IMR-90 (cell line): Measurements from ENCODE around the gene NRCAM. TPM values are rescaled to one million over a fixed set of nuclear protein-coding genes. Genes with fewer than 3 reads are reported as not detected.

Experiments
- ATAC-seq: fragments of 200-7000 bp; cut with Tn5 transposase; 2 replicates; pipeline ENCODE4 v1.9.1; 2020; ENCODE audit warnings: low read depth, mild to moderate bottlenecking, moderate library complexity
- BruUV-seq: library from RNA; stranded (reverse); fragments of 400-500 nt; replicated peaks from 2 replicates; lab custom pipeline; 2021; lab: Mats Ljungman, UMichigan
- CTCF ChIA-PET: fragments of 300-600 bp; formaldehyde crosslinking; extraction: SDS; loops from one replicate; lab custom pipeline; 2021; ENCODE audit warnings: antibody characterized with exemption; lab: Yijun Ruan, JAX
- POLR2A ChIA-PET: fragments of 300-600 bp; sonication (Branson Sonifier 250); formaldehyde crosslinking; loops from one replicate; lab custom pipeline; 2022; ENCODE audit warnings: antibody characterized with exemption; ENCODE audit not compliant: unreplicated experiment; lab: Charles Lee
- DNase-seq: peaks from one replicate; pipeline ENCODE4 v3.0.0; 2013
- H2AFZ ChIP-seq: replicated peaks from 2 replicates; pipeline ENCODE3; 2013; ENCODE audit warnings: low read length, mild to moderate bottlenecking; ENCODE audit not compliant: poor library complexity
- H2AK5ac ChIP-seq: 2 replicates; pipeline ENCODE4 v1.6.1; 2013; ENCODE audit warnings: low read depth, low read length, inconsistent platforms
- H2AK9ac ChIP-seq: replicated peaks from 2 replicates; pipeline ENCODE3; 2013; ENCODE audit warnings: mild to moderate bottlenecking, low read depth, low read length, moderate library complexity; ENCODE audit not compliant: poor library complexity
- H2BK120ac ChIP-seq: 2 replicates; pipeline ENCODE4 v1.6.1; 2013; ENCODE audit warnings: low read depth, low read length, inconsistent platforms
- H2BK15ac ChIP-seq: 3 replicates; pipeline ENCODE4 v1.6.1; 2013; ENCODE audit warnings: low read depth, low read length, inconsistent platforms
- H2BK20ac ChIP-seq: 2 replicates; pipeline ENCODE4 v1.6.1; 2013; ENCODE audit warnings: low read depth, mild to moderate bottlenecking, inconsistent platforms, low read length, moderate library complexity
- H2BK5ac ChIP-seq: 2 replicates; pipeline ENCODE4 v1.6.1; 2013; ENCODE audit warnings: mild to moderate bottlenecking, low read depth, low read length, inconsistent platforms; ENCODE audit not compliant: poor library complexity, severe bottlenecking
- H3K14ac ChIP-seq: replicated peaks from 2 replicates; pipeline ENCODE4 v1.6.1; 2013; ENCODE audit warnings: low read depth, low read length, inconsistent platforms
- H3K18ac ChIP-seq: 2 replicates; pipeline ENCODE4 v1.6.1; 2013; ENCODE audit warnings: low read depth, low read length, control low read depth
- H3K23ac ChIP-seq: 2 replicates; pipeline ENCODE4 v1.6.1; 2013; ENCODE audit warnings: low read depth, low read length, inconsistent platforms
- H3K27ac ChIP-seq: 2 replicates; pipeline ENCODE4 v1.5.1; 2013; ENCODE audit warnings: mild to moderate bottlenecking, control low read depth, low read length; ENCODE audit not compliant: insufficient read depth
- H3K27me3 ChIP-seq: 2 replicates; pipeline ENCODE4 v1.6.1; 2013; ENCODE audit warnings: low read length; ENCODE audit not compliant: control insufficient read depth, insufficient read depth
- H3K36me3 ChIP-seq: 2 replicates; pipeline ENCODE4 v1.6.1; 2013; ENCODE audit warnings: low read length, mixed read lengths; ENCODE audit not compliant: control insufficient read depth, insufficient read depth
- H3K4ac ChIP-seq: 2 replicates; pipeline ENCODE4 v1.6.1; 2013; ENCODE audit warnings: low read depth, low read length, inconsistent platforms
- H3K4me1 ChIP-seq: 2 replicates; pipeline ENCODE4 v1.6.1; 2013; ENCODE audit warnings: low read length, mixed read lengths; ENCODE audit not compliant: control insufficient read depth, insufficient read depth
- H3K4me2 ChIP-seq: 2 replicates; pipeline ENCODE4 v1.6.1; 2013; ENCODE audit warnings: low read depth, mild to moderate bottlenecking, control low read depth, low read length, moderate library complexity
- H3K4me3 ChIP-seq: 2 replicates; pipeline ENCODE4 v1.5.1; 2013; ENCODE audit warnings: low read depth, mild to moderate bottlenecking, control low read depth, low read length, moderate library complexity; ENCODE audit not compliant: insufficient read depth
- H3K56ac ChIP-seq: 2 replicates; pipeline ENCODE4 v1.6.1; 2013; ENCODE audit warnings: low read length, inconsistent platforms; ENCODE audit not compliant: insufficient read depth; ENCODE audit errors: extremely low read depth
- H3K79me1 ChIP-seq, 2 experiments: 2 replicates each; pipeline ENCODE4 v1.6.1; 2013; ENCODE audit warnings: low read length in 2 of 2, inconsistent platforms in 1 of 2, low read depth in 1 of 2
- H3K9ac ChIP-seq: 2 replicates; pipeline ENCODE4 v1.6.1; 2013; ENCODE audit warnings: low read depth, low read length, control low read depth
- H3K9me1 ChIP-seq: 2 replicates; pipeline ENCODE4 v1.6.1; 2013; ENCODE audit warnings: low read length, inconsistent platforms; ENCODE audit not compliant: insufficient read depth
- H3K9me3 ChIP-seq: 2 replicates; pipeline ENCODE4 v1.6.1; 2013; ENCODE audit warnings: low read length; ENCODE audit not compliant: control insufficient read depth, insufficient read depth
- H4K20me1 ChIP-seq: 2 replicates; pipeline ENCODE4 v1.6.1; 2013; ENCODE audit warnings: low read length, inconsistent platforms; ENCODE audit not compliant: insufficient read depth
- H4K5ac ChIP-seq: 2 replicates; pipeline ENCODE4 v1.6.1; 2013; ENCODE audit warnings: mild to moderate bottlenecking, low read depth, low read length, control low read depth
- H4K8ac ChIP-seq, 2 experiments: 2 replicates each; pipeline ENCODE4 v1.6.1; 2013; ENCODE audit warnings: low read depth in 2 of 2, low read length in 2 of 2, control low read depth in 1 of 2, inconsistent platforms in 1 of 2
- H4K91ac ChIP-seq: 2 replicates; pipeline ENCODE4 v1.6.1; 2013; ENCODE audit warnings: low read depth, low read length, inconsistent platforms; ENCODE audit not compliant: insufficient read depth
- BHLHE40 ChIP-seq: fragments of 150-350 bp; IDR thresholded peaks from 2 replicates; pipeline ENCODE4 v1.6.1; 2016; ENCODE audit warnings: mild to moderate bottlenecking, low read depth, low read length
- CHD1 ChIP-seq: IDR thresholded peaks from 2 replicates; pipeline ENCODE4 v1.6.1; 2012; ENCODE audit warnings: low read depth, low read length, improper control_type of control experiment
- ELK1 ChIP-seq: fragments of 150-350 bp; IDR thresholded peaks from 2 replicates; pipeline ENCODE4 v1.6.1; 2016; ENCODE audit warnings: low read depth, mild to moderate bottlenecking, low read length, moderate library complexity, borderline replicate concordance
- MAFK ChIP-seq: IDR thresholded peaks from 2 replicates; pipeline ENCODE4 v1.6.1; 2012; ENCODE audit warnings: low read depth, low read length, improper control_type of control experiment
- MAZ ChIP-seq: IDR thresholded peaks from 2 replicates; pipeline ENCODE4 v1.6.1; 2012; ENCODE audit warnings: low read depth, mild to moderate bottlenecking, low read length, improper control_type of control experiment, moderate library complexity, borderline replicate concordance
- MXI1 ChIP-seq: IDR thresholded peaks from 2 replicates; pipeline ENCODE4 v1.6.1; 2012; ENCODE audit warnings: low read depth, mild to moderate bottlenecking, low read length, moderate library complexity, borderline replicate concordance
- POLR2A ChIP-seq: IDR thresholded peaks from 2 replicates; pipeline ENCODE4 v1.6.1; 2012; ENCODE audit warnings: mild to moderate bottlenecking, low read depth, low read length
- RAD21 ChIP-seq: IDR thresholded peaks from 2 replicates; pipeline ENCODE4 v1.6.1; 2012; ENCODE audit warnings: low read length, improper control_type of control experiment
- RCOR1 ChIP-seq: IDR thresholded peaks from 2 replicates; pipeline ENCODE4 v1.6.1; 2012; ENCODE audit warnings: mild to moderate bottlenecking, low read length, improper control_type of control experiment; ENCODE audit not compliant: insufficient replicate concordance
- RFX5 ChIP-seq: IDR thresholded peaks from 2 replicates; pipeline ENCODE4 v1.8.0; 2012; ENCODE audit warnings: low read depth, mild to moderate bottlenecking, low read length, moderate library complexity
- USF2 ChIP-seq: fragments of 150-350 bp; IDR thresholded peaks from 2 replicates; pipeline ENCODE4 v1.6.1; 2017; ENCODE audit warnings: mild to moderate bottlenecking, antibody characterized with exemption, low read length, low read depth
- whole genome bisulfite sequencing, 2 experiments: methylation state at CpG; one replicate each; pipeline versions ENCODE4 v1.1.5 to v1.1.7; 2013; ENCODE audit warnings: missing lambda C conversion rate in 2 of 2; ENCODE audit not compliant: insufficient read length in 1 of 2; ENCODE audit errors: extremely low coverage in 2 of 2; 5-methylcytosine and 5-hydroxymethylcytosine counted together
- dilution Hi-C: fragments of 300-500 bp; cut with HindIII; formaldehyde crosslinking; loops from one replicate; pipeline ENCODE4 v1.14.3; 2018; ENCODE audit warnings: low sequenced_read_pairs; ENCODE audit not compliant: unreplicated experiment
- in situ Hi-C: fragments of 300-500 bp; cut with MboI; formaldehyde crosslinking; loops from 3 replicates; pipeline ENCODE4 v1.14.3; 2019; ENCODE audit warnings: low sequenced_read_pairs, inconsistent platforms, mixed read lengths
- intact Hi-C: fragments of 100-400 bp; cut with micrococcal nuclease; formaldehyde crosslinking; loops from 2 replicates; pipeline ENCODE4 v1.10.0; 2022
- polyA plus RNA-seq, 3 experiments: library from polyadenylated mRNA; depleted of rRNA; stranded (reverse); fragments of >200 nt; gene quantifications; 2 replicates each; pipeline ENCODE4 v1.2.3, GENCODE V29; 2012; ENCODE audit warnings: low replicate concordance in 1 of 3
- total RNA-seq: library from RNA; depleted of rRNA; stranded (reverse); fragments of >200 nt; gene quantifications from 2 replicates; pipeline ENCODE4 v1.2.3, GENCODE V29; 2012

Gene NRCAM
- total and polyA plus RNA-seq, 2 of the 4 experiments (the other 2 are of a cell fraction), result 0.46 to 1.1 TPM

GRCh38 chr7:108425714-108426275 is 30.4 kb downstream of the NRCAM start:
- dilution Hi-C loops, result no loop called here
- H3K4ac ChIP-seq, result no peak overlapping the region
- H2BK120ac ChIP-seq, result no peak overlapping the region
- POLR2A ChIA-PET, result no interaction called here
- WGBS, 2 experiments, result no CpG with 5 or more reads among the region's 2 CpGs
- H4K8ac ChIP-seq, result no peak overlapping the region
- H2AK9ac ChIP-seq, result no peak overlapping the region
- H3K9me3 ChIP-seq, result no peaks in the 10 kb centered on the region
- H4K91ac ChIP-seq, result no peak overlapping the region
- H3K27me3 ChIP-seq, result no peaks in the 10 kb centered on the region; the same call in 1 of the 2 replicates
- no peaks in the 10 kb centered on the region for H3K9me1 ChIP-seq
- BruUV-seq, result no TSS peak
- H3K36me3 ChIP-seq, result no peaks in the 10 kb centered on the region
- H2BK15ac ChIP-seq, result no peak overlapping the region
- no peak overlapping the region for H2BK5ac ChIP-seq
- intact Hi-C loops, result no loop called here
- no peak overlapping the region for H3K27ac ChIP-seq
- no peak overlapping the region for H4K5ac ChIP-seq
- H3K4me2 ChIP-seq, result no peak overlapping the region
- no peak overlapping the region for H3K18ac ChIP-seq
- H3K4me1 ChIP-seq, result no peaks in the 10 kb centered on the region
- ATAC-seq (no peak), DNase-seq (no peak)
- H2AFZ ChIP-seq, result no peak overlapping the region
- in situ Hi-C loops, result no loop called here
- CTCF ChIA-PET, result no interaction called here
- no peak overlapping the region for H3K14ac ChIP-seq
- no peak overlapping the region for H2AK5ac ChIP-seq
- no peak overlapping the region for H3K4me3 ChIP-seq
- H3K79me1 ChIP-seq, result no peaks in the 10 kb centered on the region
- TF ChIP-seq RAD21 (no peak), CHD1 (no peak), BHLHE40 (no peak), RFX5 (no peak), RCOR1 (no peak), POLR2A (no peak), MAFK (no peak), MAZ (no peak), USF2 (no peak), ELK1 (no peak), MXI1 (no peak)
- H3K56ac ChIP-seq, result no peak overlapping the region
- no peak overlapping the region for H2BK20ac ChIP-seq
- no peak overlapping the region for H3K23ac ChIP-seq
- no peaks in the 10 kb centered on the region for H4K20me1 ChIP-seq
- H3K9ac ChIP-seq, result no peak overlapping the region
